SK-N-SH (cell line): ENCODE measurements around the gene MMP24OS.
A peak's percentile ranks its signal among the peaks of the same experiment; 100 is the strongest.

ENCODE experiments used
- CTCF ChIP-seq: fragments of 200-600 bp; sonication (generic); IDR thresholded peaks from 2 replicates; pipeline ENCODE4 v1.6.1; 2017; ENCODE audit warnings: antibody characterized with exemption, mild to moderate bottlenecking, moderate library complexity
- EZH2phosphoT487 ChIP-seq: fragments of 200-600 bp; sonication (generic); IDR thresholded peaks from 2 replicates; pipeline ENCODE4 v1.6.1; 2017; ENCODE audit warnings: low read depth, mixed run types, mild to moderate bottlenecking, antibody characterized with exemption, moderate library complexity, borderline replicate concordance
- MEF2A ChIP-seq: IDR thresholded peaks from 2 replicates; pipeline ENCODE4 v1.4.0; 2012; ENCODE audit warnings: low read depth, borderline replicate concordance
- MXI1 ChIP-seq: IDR thresholded peaks from 2 replicates; pipeline ENCODE4 v1.6.1; 2012; ENCODE audit warnings: mild to moderate bottlenecking, low read depth, low read length, improper control_type of control experiment
- NRF1 ChIP-seq: IDR thresholded peaks from 2 replicates; pipeline ENCODE4 v1.6.1; 2012; ENCODE audit warnings: low read depth, mild to moderate bottlenecking, low read length
- POLR2AphosphoS5 ChIP-seq: IDR thresholded peaks from 2 replicates; pipeline ENCODE4 v1.6.1; 2012; ENCODE audit warnings: low read depth, low read length
- TAF1 ChIP-seq: IDR thresholded peaks from 2 replicates; pipeline ENCODE4 v1.6.1; 2012; ENCODE audit warnings: low read depth, mild to moderate bottlenecking, low read length, moderate library complexity, borderline replicate concordance
- TEAD4 ChIP-seq: IDR thresholded peaks from 2 replicates; pipeline ENCODE4 v1.4.0; 2012; ENCODE audit warnings: mild to moderate bottlenecking, borderline replicate concordance; ENCODE audit not compliant: insufficient read depth
- ZBTB33 ChIP-seq: IDR thresholded peaks from 2 replicates; pipeline ENCODE4 v1.4.0; 2012; ENCODE audit warnings: low read depth, borderline replicate concordance

GRCh38 chr20:35297155-35297554 is 19.2 kb upstream of the MMP24OS start:
- TF ChIP-seq POLR2AphosphoS5: no peak
- TF ChIP-seq CTCF: peak; percentile 29
- no peak for TF ChIP-seq EZH2phosphoT487
- no peak for TF ChIP-seq NRF1
- TF ChIP-seq ZBTB33: no peak
- TF ChIP-seq MXI1: no peak
- TF ChIP-seq MEF2A: no peak
- no peak for TF ChIP-seq TAF1
- no peak for TF ChIP-seq TEAD4
